ENCODE data around the gene CATSPER3. TPM values are rescaled to one million over a fixed set of nuclear protein-coding genes. Genes with fewer than 3 reads are reported as not detected.

CATSPER3 gene
- total and polyA plus RNA-seq, 2 of the 13 experiments (the other 11 are each of a cell fraction or from before 2014, with no cell fraction given) = 0.33 to 0.37 TPM

DNA sequence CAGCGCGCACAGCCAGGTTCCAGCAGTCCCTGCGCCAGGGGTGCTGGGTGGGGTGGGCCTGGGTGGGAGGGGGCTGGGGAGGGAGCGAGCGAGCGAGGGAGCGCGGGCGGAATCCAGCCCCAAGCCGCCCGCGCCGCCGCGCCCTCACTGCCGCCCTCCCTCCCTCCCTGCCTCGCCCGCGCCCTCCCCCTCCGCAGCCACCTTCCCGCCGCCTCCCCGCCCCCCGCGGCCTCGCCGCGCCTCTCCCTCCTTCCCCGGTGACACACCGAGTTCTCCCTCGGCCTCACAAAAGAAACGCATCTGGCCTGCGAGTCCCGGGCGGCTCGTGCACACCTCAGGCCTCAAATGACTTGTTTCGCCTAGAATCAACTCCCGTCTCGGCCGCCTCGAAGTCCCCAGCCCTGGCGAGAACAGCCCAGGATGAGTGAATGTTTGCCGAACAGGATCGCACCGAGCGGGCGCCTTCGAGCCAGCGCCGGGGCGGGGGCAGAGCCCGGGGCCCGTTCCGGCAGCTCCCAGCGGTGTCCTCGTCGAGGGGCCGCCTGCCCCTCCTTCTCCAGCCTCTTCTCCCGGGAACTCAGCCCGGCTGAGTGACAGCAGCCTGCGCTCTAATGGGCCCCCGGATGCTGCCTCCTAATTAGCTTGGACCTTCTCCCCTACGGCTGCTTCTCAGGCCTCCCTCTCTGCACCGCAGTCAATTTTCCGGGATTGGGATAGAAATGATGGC is 66.7 kb downstream of the CATSPER3 start (continued):
- TF ChIP-seq, protein P1, sequence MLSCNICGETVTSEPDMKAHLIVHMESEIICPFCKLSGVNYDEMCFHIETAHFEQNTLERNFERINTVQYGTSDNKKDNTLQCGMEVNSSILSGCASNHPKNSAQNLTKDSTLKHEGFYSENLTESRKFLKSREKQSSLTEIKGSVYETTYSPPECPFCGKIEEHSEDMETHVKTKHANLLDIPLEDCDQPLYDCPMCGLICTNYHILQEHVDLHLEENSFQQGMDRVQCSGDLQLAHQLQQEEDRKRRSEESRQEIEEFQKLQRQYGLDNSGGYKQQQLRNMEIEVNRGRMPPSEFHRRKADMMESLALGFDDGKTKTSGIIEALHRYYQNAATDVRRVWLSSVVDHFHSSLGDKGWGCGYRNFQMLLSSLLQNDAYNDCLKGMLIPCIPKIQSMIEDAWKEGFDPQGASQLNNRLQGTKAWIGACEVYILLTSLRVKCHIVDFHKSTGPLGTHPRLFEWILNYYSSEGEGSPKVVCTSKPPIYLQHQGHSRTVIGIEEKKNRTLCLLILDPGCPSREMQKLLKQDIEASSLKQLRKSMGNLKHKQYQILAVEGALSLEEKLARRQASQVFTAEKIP (CRISPR knock-in tag; IDR thresholded peaks at IDR 0.05; ENCODE audit: borderline replicate concordance) = no peak
- TF ChIP-seq ZNF883 (CRISPR knock-in tag; IDR thresholded peaks at IDR 0.05; ENCODE audit: not compliant biosample characterization) (no peak), ZFP41 (CRISPR knock-in tag; IDR thresholded peaks at IDR 0.05; ENCODE audit: borderline replicate concordance) (no peak), NFRKB (IDR thresholded peaks at IDR 0.05) (no peak), TAF15 (IDR thresholded peaks at IDR 0.05; ENCODE audit: low read depth, low read length, poor library complexity, severe bottlenecking) (no peak), SRSF1 (optimal IDR thresholded peaks at IDR 0.05; ENCODE audit: low read depth, low read length) (peak; percentile 64), FOXJ3 (CRISPR knock-in tag; IDR thresholded peaks at IDR 0.05; ENCODE audit: borderline replicate concordance) (no peak), RXRA (CRISPR knock-in tag; IDR thresholded peaks at IDR 0.05) (peak; percentile 53; the same call in 1 of the 2 replicates), GFI1 (CRISPR knock-in tag; IDR thresholded peaks at IDR 0.05; ENCODE audit: borderline replicate concordance) (no peak), SATB2 (CRISPR knock-in tag; IDR thresholded peaks at IDR 0.05) (peak; percentile 77; the same call in 1 of the 2 replicates), HMGA1 (CRISPR knock-in tag; conservative IDR thresholded peaks at IDR 0.05) (no peak), MATR3 (CRISPR knock-in tag; IDR thresholded peaks at IDR 0.05) (no peak), CCDC6 (CRISPR knock-in tag; IDR thresholded peaks at IDR 0.05) (no peak; the same call in 1 of the 2 replicates), ZNF766 (CRISPR knock-in tag; IDR thresholded peaks at IDR 0.05; ENCODE audit: borderline replicate concordance) (no peak), ZNF605 (CRISPR knock-in tag; IDR thresholded peaks at IDR 0.05) (peak; percentile 16; the same call in 1 of the 2 replicates), ARNT (IDR thresholded peaks at IDR 0.05) (no peak)
- TF ChIP-seq, protein P2, sequence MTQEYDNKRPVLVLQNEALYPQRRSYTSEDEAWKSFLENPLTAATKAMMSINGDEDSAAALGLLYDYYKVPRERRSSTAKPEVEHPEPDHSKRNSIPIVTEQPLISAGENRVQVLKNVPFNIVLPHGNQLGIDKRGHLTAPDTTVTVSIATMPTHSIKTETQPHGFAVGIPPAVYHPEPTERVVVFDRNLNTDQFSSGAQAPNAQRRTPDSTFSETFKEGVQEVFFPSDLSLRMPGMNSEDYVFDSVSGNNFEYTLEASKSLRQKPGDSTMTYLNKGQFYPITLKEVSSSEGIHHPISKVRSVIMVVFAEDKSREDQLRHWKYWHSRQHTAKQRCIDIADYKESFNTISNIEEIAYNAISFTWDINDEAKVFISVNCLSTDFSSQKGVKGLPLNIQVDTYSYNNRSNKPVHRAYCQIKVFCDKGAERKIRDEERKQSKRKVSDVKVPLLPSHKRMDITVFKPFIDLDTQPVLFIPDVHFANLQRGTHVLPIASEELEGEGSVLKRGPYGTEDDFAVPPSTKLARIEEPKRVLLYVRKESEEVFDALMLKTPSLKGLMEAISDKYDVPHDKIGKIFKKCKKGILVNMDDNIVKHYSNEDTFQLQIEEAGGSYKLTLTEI (CRISPR knock-in tag; conservative IDR thresholded peaks at IDR 0.05) = no peak
- TF ChIP-seq, protein P3, sequence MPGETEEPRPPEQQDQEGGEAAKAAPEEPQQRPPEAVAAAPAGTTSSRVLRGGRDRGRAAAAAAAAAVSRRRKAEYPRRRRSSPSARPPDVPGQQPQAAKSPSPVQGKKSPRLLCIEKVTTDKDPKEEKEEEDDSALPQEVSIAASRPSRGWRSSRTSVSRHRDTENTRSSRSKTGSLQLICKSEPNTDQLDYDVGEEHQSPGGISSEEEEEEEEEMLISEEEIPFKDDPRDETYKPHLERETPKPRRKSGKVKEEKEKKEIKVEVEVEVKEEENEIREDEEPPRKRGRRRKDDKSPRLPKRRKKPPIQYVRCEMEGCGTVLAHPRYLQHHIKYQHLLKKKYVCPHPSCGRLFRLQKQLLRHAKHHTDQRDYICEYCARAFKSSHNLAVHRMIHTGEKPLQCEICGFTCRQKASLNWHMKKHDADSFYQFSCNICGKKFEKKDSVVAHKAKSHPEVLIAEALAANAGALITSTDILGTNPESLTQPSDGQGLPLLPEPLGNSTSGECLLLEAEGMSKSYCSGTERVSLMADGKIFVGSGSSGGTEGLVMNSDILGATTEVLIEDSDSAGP (CRISPR knock-in tag; IDR thresholded peaks at IDR 0.05; ENCODE audit: borderline replicate concordance) = peak; percentile 38; the same call in 1 of the 2 replicates
- TF ChIP-seq, protein P4, sequence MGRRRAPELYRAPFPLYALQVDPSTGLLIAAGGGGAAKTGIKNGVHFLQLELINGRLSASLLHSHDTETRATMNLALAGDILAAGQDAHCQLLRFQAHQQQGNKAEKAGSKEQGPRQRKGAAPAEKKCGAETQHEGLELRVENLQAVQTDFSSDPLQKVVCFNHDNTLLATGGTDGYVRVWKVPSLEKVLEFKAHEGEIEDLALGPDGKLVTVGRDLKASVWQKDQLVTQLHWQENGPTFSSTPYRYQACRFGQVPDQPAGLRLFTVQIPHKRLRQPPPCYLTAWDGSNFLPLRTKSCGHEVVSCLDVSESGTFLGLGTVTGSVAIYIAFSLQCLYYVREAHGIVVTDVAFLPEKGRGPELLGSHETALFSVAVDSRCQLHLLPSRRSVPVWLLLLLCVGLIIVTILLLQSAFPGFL (CRISPR knock-in tag; IDR thresholded peaks at IDR 0.05) = no peak
- TF ChIP-seq, protein P5, sequence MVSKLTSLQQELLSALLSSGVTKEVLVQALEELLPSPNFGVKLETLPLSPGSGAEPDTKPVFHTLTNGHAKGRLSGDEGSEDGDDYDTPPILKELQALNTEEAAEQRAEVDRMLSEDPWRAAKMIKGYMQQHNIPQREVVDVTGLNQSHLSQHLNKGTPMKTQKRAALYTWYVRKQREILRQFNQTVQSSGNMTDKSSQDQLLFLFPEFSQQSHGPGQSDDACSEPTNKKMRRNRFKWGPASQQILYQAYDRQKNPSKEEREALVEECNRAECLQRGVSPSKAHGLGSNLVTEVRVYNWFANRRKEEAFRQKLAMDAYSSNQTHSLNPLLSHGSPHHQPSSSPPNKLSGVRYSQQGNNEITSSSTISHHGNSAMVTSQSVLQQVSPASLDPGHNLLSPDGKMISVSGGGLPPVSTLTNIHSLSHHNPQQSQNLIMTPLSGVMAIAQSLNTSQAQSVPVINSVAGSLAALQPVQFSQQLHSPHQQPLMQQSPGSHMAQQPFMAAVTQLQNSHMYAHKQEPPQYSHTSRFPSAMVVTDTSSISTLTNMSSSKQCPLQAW (CRISPR knock-in tag; IDR thresholded peaks at IDR 0.05) = no peak
